H1 (cell line): ENCODE measurements around the gene CD84. TPM values are rescaled to one million over a fixed set of nuclear protein-coding genes. Genes with fewer than 3 reads are reported as not detected.

ENCODE experiments used
- KDM4A ChIP-seq: IDR thresholded peaks from one replicate; pipeline ENCODE4 v1.7.1; 2012; ENCODE audit warnings: low read depth, mild to moderate bottlenecking, moderate library complexity, low read length, inconsistent platforms; ENCODE audit not compliant: severe bottlenecking
- RBBP5 ChIP-seq: IDR thresholded peaks from 2 replicates; pipeline ENCODE4 v1.7.1; 2012; ENCODE audit warnings: low read depth, mild to moderate bottlenecking, inconsistent platforms, low read length, moderate library complexity, borderline replicate concordance
- TCF12 ChIP-seq: IDR thresholded peaks from 2 replicates; pipeline ENCODE4 v1.6.1; 2011; ENCODE audit warnings: low read depth, mild to moderate bottlenecking, low read length
- polyA plus RNA-seq, 7 experiments: library from polyadenylated mRNA; depleted of rRNA in 3 of 7; stranded (reverse) in 5 of 7; unstranded in 2 of 7; fragments of >200 nt in 5 of 7; fragments of 200-250 nt in 2 of 7; gene quantifications; 1 replicate in 5 of 7; 2 replicates in 1 of 7; 4 replicates in 1 of 7; pipeline versions ENCODE4 v1.2.1 to v1.2.3, GENCODE V29; 2011 to 2013; ENCODE audit warnings: missing spikeins in 2 of 7, mixed read lengths in 2 of 7
- total RNA-seq: library from RNA; stranded (reverse); fragmentation: NEBNext Ultra II Directional; extraction: Animal tissue kit (Norgen Biotek cat#: 25700); gene quantifications from 2 replicates; pipeline ENCODE4 v1.2.1, GENCODE V29; 2021
- TF ChIP-seq, protein P1 (sequence below): IDR thresholded peaks from 2 replicates; pipeline ENCODE4 v1.6.1; 2012; ENCODE audit warnings: inconsistent platforms

Gene CD84
- total and polyA plus RNA-seq, 2 of the 8 experiments (the other 6 are each of a cell fraction or from before 2014, with no cell fraction given) = not detected

DNA sequence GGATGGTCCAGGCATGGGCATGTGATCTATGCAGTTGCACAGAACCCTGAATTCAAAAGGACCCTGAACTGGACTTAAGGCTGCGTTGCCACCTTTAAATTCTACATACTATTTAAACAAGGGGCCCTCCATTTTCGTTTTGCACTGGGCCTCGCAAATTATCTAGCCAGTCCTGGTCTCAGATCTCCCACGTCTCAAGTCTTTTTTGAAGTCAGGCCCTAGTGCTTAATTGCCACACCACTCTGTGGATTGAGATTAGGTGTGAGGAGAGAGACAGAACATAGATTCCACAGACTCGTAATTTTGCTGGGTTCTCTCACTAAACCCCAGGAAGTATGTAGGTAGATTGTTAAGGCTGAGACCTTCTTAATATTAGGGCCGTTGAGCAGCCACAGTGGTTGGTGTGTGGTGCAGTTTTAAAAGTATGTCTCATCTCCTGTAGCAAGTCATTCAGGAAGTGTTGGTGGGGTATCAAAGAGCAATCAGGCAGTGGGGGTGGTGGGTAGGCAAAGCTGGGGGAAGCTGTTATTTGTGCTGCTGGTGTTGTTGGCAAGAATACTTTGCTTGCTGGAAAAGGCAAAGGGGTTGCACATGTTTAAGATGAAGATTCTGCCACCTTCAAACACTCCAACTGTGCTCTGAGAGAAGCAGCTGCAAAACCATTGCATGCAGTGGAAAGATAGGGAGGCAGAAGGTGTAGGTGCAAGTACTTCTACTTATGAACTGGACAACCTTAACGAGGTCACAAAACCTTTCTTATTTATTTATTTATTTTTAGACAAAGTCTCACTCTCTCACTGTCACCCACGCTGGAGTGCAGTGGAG is 11.2 kb downstream of the CD84 start (continued):
- TF ChIP-seq RBBP5 (no peak), KDM4A (no peak), TCF12 (no peak)
- TF ChIP-seq, protein P1, sequence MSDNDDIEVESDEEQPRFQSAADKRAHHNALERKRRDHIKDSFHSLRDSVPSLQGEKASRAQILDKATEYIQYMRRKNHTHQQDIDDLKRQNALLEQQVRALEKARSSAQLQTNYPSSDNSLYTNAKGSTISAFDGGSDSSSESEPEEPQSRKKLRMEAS = no peak
